H9 (cell line): ENCODE data around the gene NRCAM. TPM values are rescaled to one million over a fixed set of nuclear protein-coding genes. Genes with fewer than 3 reads are reported as not detected.

Experiments used
- DNase-seq: peaks from one replicate; pipeline ENCODE4 v3.0.0-alpha.2; 2017
- H2AFZ ChIP-seq: one replicate; pipeline ENCODE4 v1.6.1; 2013; ENCODE audit warnings: mild to moderate bottlenecking, low read length, control low read depth, moderate library complexity
- H2AK5ac ChIP-seq: 2 replicates; pipeline ENCODE4 v1.6.1; 2013; ENCODE audit warnings: low read length, control low read depth, mixed read lengths; ENCODE audit not compliant: insufficient read length
- H2BK120ac ChIP-seq: one replicate; pipeline ENCODE4 v1.6.1; 2013; ENCODE audit warnings: low read depth, mild to moderate bottlenecking, low read length, control low read depth, inconsistent platforms; ENCODE audit not compliant: poor library complexity, severe bottlenecking
- H2BK12ac ChIP-seq: 2 replicates; pipeline ENCODE4 v1.6.1; 2013; ENCODE audit warnings: low read length, control low read depth, mixed read lengths, low read depth; ENCODE audit not compliant: insufficient read length
- H2BK15ac ChIP-seq: 2 replicates; pipeline ENCODE4 v1.6.1; 2013; ENCODE audit warnings: low read depth, low read length, control low read depth
- H2BK20ac ChIP-seq: one replicate; pipeline ENCODE4 v1.6.1; 2013; ENCODE audit warnings: low read depth, mild to moderate bottlenecking, low read length, control low read depth, inconsistent platforms; ENCODE audit not compliant: poor library complexity, severe bottlenecking
- H2BK5ac ChIP-seq: 2 replicates; pipeline ENCODE4 v1.6.1; 2013; ENCODE audit warnings: low read length, control low read depth, mixed read lengths; ENCODE audit not compliant: insufficient read length
- H3K14ac ChIP-seq: 2 replicates; pipeline ENCODE4 v1.6.1; 2013; ENCODE audit warnings: low read length, control low read depth; ENCODE audit not compliant: insufficient read depth
- H3K18ac ChIP-seq: 2 replicates; pipeline ENCODE4 v1.6.1; 2013; ENCODE audit warnings: low read depth, mild to moderate bottlenecking, mixed read lengths, low read length, control low read depth; ENCODE audit not compliant: insufficient read length
- H3K23ac ChIP-seq: 2 replicates; pipeline ENCODE4 v1.6.1; 2013; ENCODE audit warnings: low read length, control low read depth, mixed read lengths, low read depth; ENCODE audit not compliant: insufficient read length
- H3K23me2 ChIP-seq: 2 replicates; pipeline ENCODE4 v1.6.1; 2013; ENCODE audit warnings: low read depth, mild to moderate bottlenecking, mixed read lengths, low read length, control low read depth; ENCODE audit not compliant: insufficient read length, poor library complexity, severe bottlenecking
- H3K27ac ChIP-seq: 2 replicates; pipeline ENCODE4 v1.5.1; 2013; ENCODE audit warnings: low read length, control low read depth, mixed read lengths, low read depth; ENCODE audit not compliant: insufficient read length
- H3K27me3 ChIP-seq: 2 replicates; pipeline ENCODE4 v1.6.1; 2013; ENCODE audit warnings: low read length, control low read depth, inconsistent platforms; ENCODE audit not compliant: insufficient read depth
- H3K4ac ChIP-seq: 2 replicates; pipeline ENCODE4 v1.6.1; 2013; ENCODE audit warnings: low read depth, mild to moderate bottlenecking, control low read depth, inconsistent platforms, low read length, moderate library complexity
- H3K4me1 ChIP-seq: 2 replicates; pipeline ENCODE4 v1.6.1; 2013; ENCODE audit warnings: low read length, control low read depth, inconsistent platforms; ENCODE audit not compliant: insufficient read depth
- H3K4me2 ChIP-seq: 2 replicates; pipeline ENCODE4 v1.6.1; 2013; ENCODE audit warnings: low read length, control low read depth, mixed read lengths; ENCODE audit not compliant: insufficient read length, insufficient read depth
- H3K56ac ChIP-seq: 2 replicates; pipeline ENCODE4 v1.6.1; 2013; ENCODE audit warnings: low read depth, mild to moderate bottlenecking, mixed read lengths, low read length, control low read depth; ENCODE audit not compliant: insufficient read length
- H3K79me1 ChIP-seq: 2 replicates; pipeline ENCODE4 v1.6.1; 2013; ENCODE audit warnings: low read depth, mild to moderate bottlenecking, moderate library complexity, low read length, control low read depth, inconsistent platforms; ENCODE audit not compliant: insufficient read depth, poor library complexity, severe bottlenecking
- H3K79me2 ChIP-seq: 2 replicates; pipeline ENCODE4 v1.6.1; 2013; ENCODE audit warnings: low read length, control low read depth, inconsistent platforms; ENCODE audit not compliant: insufficient read depth
- H3K9ac ChIP-seq: 2 replicates; pipeline ENCODE4 v1.6.1; 2013; ENCODE audit warnings: low read length, control low read depth, mixed read lengths; ENCODE audit not compliant: insufficient read length; ENCODE audit errors: extremely low read depth
- H3K9me3 ChIP-seq: one replicate; pipeline ENCODE4 v1.6.1; 2013; ENCODE audit warnings: low read depth, low read length, inconsistent platforms; ENCODE audit not compliant: control insufficient read depth
- H3T11ph ChIP-seq: one replicate; pipeline ENCODE4 v1.6.1; 2013; ENCODE audit warnings: mild to moderate bottlenecking, low read length, control low read depth, inconsistent platforms
- H4K20me1 ChIP-seq: one replicate; pipeline ENCODE4 v1.6.1; 2013; ENCODE audit not compliant: control insufficient read depth, insufficient read length, insufficient read depth
- H4K5ac ChIP-seq: 2 replicates; pipeline ENCODE4 v1.6.1; 2013; ENCODE audit warnings: low read depth, mild to moderate bottlenecking, mixed read lengths, low read length, control low read depth; ENCODE audit not compliant: insufficient read length
- H4K8ac ChIP-seq: replicated peaks from 2 replicates; pipeline ENCODE4 v1.6.1; 2013; ENCODE audit warnings: low read length, control low read depth, mixed read lengths, low read depth; ENCODE audit not compliant: insufficient read length
- H4K91ac ChIP-seq: 2 replicates; pipeline ENCODE4 v1.6.1; 2013; ENCODE audit warnings: low read depth, mild to moderate bottlenecking, moderate library complexity, mixed read lengths, low read length, control low read depth; ENCODE audit not compliant: insufficient read length
- H3K27ac Mint-ChIP-seq, 3 experiments: 2 replicates in 2 of 3; 3 replicates in 1 of 3; pipeline ENCODE4 v1.8.0; 2020 to 2021; ENCODE audit warnings: mixed read lengths in 3 of 3, mild to moderate bottlenecking in 1 of 3, moderate library complexity in 1 of 3
- H3K27me3 Mint-ChIP-seq: 2 replicates; pipeline ENCODE4 v1.8.0; 2021; ENCODE audit warnings: low read depth, mild to moderate bottlenecking, moderate library complexity, mixed read lengths
- H3K36me3 Mint-ChIP-seq, 3 experiments: 2 replicates in 2 of 3; 3 replicates in 1 of 3; pipeline ENCODE4 v1.8.0; 2020 to 2021; ENCODE audit warnings: low read depth in 3 of 3, mixed read lengths in 3 of 3; ENCODE audit not compliant: insufficient read depth in 1 of 3
- H3K4me1 Mint-ChIP-seq, 2 experiments: 2 replicates each; pipeline ENCODE4 v1.8.0; 2020; ENCODE audit warnings: mixed read lengths in 2 of 2
- H3K4me3 Mint-ChIP-seq, 2 experiments: 2 replicates in 1 of 2; 3 replicates in 1 of 2; pipeline ENCODE4 v1.8.0; 2020 to 2021; ENCODE audit warnings: mild to moderate bottlenecking in 2 of 2, mixed read lengths in 2 of 2, moderate library complexity in 1 of 2
- H3K9me3 Mint-ChIP-seq, 2 experiments: 2 replicates in 1 of 2; 3 replicates in 1 of 2; pipeline ENCODE4 v1.8.0; 2020; ENCODE audit warnings: mild to moderate bottlenecking in 2 of 2, mixed read lengths in 2 of 2, moderate library complexity in 1 of 2
- CTCF ChIP-seq: fragments of 200-600 bp; sonication (generic); conservative IDR thresholded peaks from 3 replicates; pipeline ENCODE4 v1.8.0; 2021; ENCODE audit warnings: antibody characterized with exemption, mild to moderate bottlenecking
- WGBS: extraction: QIAGEN DNeasy Blood & Tissue Kit; methylation state at CpG from one replicate; pipeline ENCODE4 v1.1.7; 2013; ENCODE audit warnings: missing lambda C conversion rate, low lambda C conversion rate, mixed read lengths; ENCODE audit not compliant: insufficient read length; ENCODE audit errors: extremely low coverage; 5-methylcytosine and 5-hydroxymethylcytosine counted together
- total RNA-seq: library from RNA; stranded (reverse); gene quantifications from 2 replicates; pipeline ENCODE4 v1.2.1, GENCODE V29; 2021

Gene NRCAM
- total RNA-seq, 1 experiment from 2014 or later: 2.3 TPM

GRCh38 chr7:108120196-108120595 is 336.0 kb downstream of the NRCAM start:
- Histone ChIP-seq H3K14ac (no peak overlapping the region), H3K56ac (no peak overlapping the region), H3K23me2 (no peaks in the 10 kb centered on the region), H3K27ac (no peak overlapping the region), H3K18ac (no peak overlapping the region), H2BK20ac (no peak overlapping the region), H2BK12ac (no peak overlapping the region), H3K79me1 (no peaks in the 10 kb centered on the region), H4K20me1 (no peaks in the 10 kb centered on the region), H3T11ph (no peak overlapping the region), H3K4me2 (no peak overlapping the region), H4K8ac (no peak overlapping the region), H3K9ac (no peak overlapping the region), H3K4ac (no peak overlapping the region), H4K5ac (no peak overlapping the region), H2AFZ (no peak overlapping the region), H3K23ac (no peak overlapping the region), H4K91ac (no peak overlapping the region), H2BK15ac (no peak overlapping the region), H3K79me2 (no peaks in the 10 kb centered on the region), H3K9me3 (no peaks in the 10 kb centered on the region), H3K27me3 (no peaks in the 10 kb centered on the region), H2BK120ac (no peak overlapping the region), H2AK5ac (no peak overlapping the region), H2BK5ac (no peak overlapping the region), H3K4me1 (no peaks in the 10 kb centered on the region)
- DNase-seq: no peak
- Mint-ChIP-seq H3K4me3 (no peak overlapping the region), H3K27ac (no peak overlapping the region), H3K4me1 (no peaks in the 10 kb centered on the region), H3K9me3 (no peaks in the 10 kb centered on the region), H3K27me3 (no peaks in the 10 kb centered on the region; the same call in 1 of the 2 replicates), H3K36me3 (no peaks in the 10 kb centered on the region)
- no CpG with 5 or more reads among the region's 3 CpGs for WGBS
- TF ChIP-seq CTCF: no peak
